HG03095 (cell line): ENCODE measurements around the gene TFR2.

ENCODE experiments used
- ATAC-seq: cut with Tn5 transposase; IDR thresholded peaks from one replicate; pipeline ENCODE4 v1.9.1; 2021; ENCODE audit warnings: moderate library complexity; ENCODE audit not compliant: unreplicated experiment

The TFR2 gene

GRCh38 chr7:100613412-100614175 lies 27.8 kb downstream of the TFR2 start:
- ATAC-seq = no peak

GRCh38 chr7:100612730-100613390 lies 28.5 kb downstream of the TFR2 start:
- no peak for ATAC-seq

- peak; percentile 90 for ATAC-seq
Observed at GRCh38 chr7:100611983-100612729, 29.2 kb downstream of the TFR2 start, which contains the start of gene MOSPD3. Gene MOSPD3 (plus strand): TSS chr7:100612540. CDS start chr7:100612792, 252 bp downstream.

GRCh38 chr7:100609958-100610357 lies 31.4 kb downstream of the TFR2 start:
- ATAC-seq = no peak

GRCh38 chr7:100607111-100607510 lies 34.2 kb downstream of the TFR2 start:
- ATAC-seq = no peak

GRCh38 chr7:100606313-100606712 lies 35.0 kb downstream of the TFR2 start:
- ATAC-seq = no peak

- ATAC-seq = no peak
Observed at GRCh38 chr7:100604976-100605911, 36.1 kb downstream of the TFR2 start.

GRCh38 chr7:100604028-100604975 lies 37.0 kb downstream of the TFR2 start:
- peak; percentile 62 for ATAC-seq

GRCh38 chr7:100603726-100604027 lies 37.7 kb downstream of the TFR2 start:
- no peak for ATAC-seq

GRCh38 chr7:100602889-100603725 lies 38.2 kb downstream of the TFR2 start:
- ATAC-seq = no peak

GRCh38 chr7:100600730-100601038 lies 40.7 kb downstream of the TFR2 start:
- ATAC-seq = no peak

GRCh38 chr7:100599911-100600729 lies 41.2 kb downstream of the TFR2 start:
- ATAC-seq = no peak

- ATAC-seq = no peak
Observed at GRCh38 chr7:100598425-100598824, 42.9 kb downstream of the TFR2 start.

- no peak for ATAC-seq
Observed at GRCh38 chr7:100595188-100595587, 46.2 kb downstream of the TFR2 start.

GRCh38 chr7:100591596-100591995 lies 49.8 kb downstream of the TFR2 start:
- no peak for ATAC-seq

GRCh38 chr7:100590077-100590737 lies 51.1 kb downstream of the TFR2 start:
- ATAC-seq = no peak

- no peak for ATAC-seq
Observed at GRCh38 chr7:100589341-100589947, 51.9 kb downstream of the TFR2 start.
